HG02588 (cell line): ENCODE measurements around the gene HS3ST3B1.

Experiments
- ATAC-seq: cut with Tn5 transposase; IDR thresholded peaks from one replicate; pipeline ENCODE4 v1.9.1; 2021; ENCODE audit warnings: mild to moderate bottlenecking, moderate library complexity; ENCODE audit not compliant: unreplicated experiment

The HS3ST3B1 gene

GRCh38 chr17:14351493-14351892, 50.6 kb downstream of the HS3ST3B1 start:
- ATAC-seq, result peak; percentile 93

- no peak for ATAC-seq
Measured at GRCh38 chr17:14352136-14352535, 51.3 kb downstream of the HS3ST3B1 start.

- ATAC-seq, result no peak
Measured at GRCh38 chr17:14353861-14354474, 53.1 kb downstream of the HS3ST3B1 start.

- no peak for ATAC-seq
Measured at GRCh38 chr17:14354807-14355206, 53.9 kb downstream of the HS3ST3B1 start.

GRCh38 chr17:14355556-14355955, 54.7 kb downstream of the HS3ST3B1 start:
- no peak for ATAC-seq

GRCh38 chr17:14359163-14360020, 58.5 kb downstream of the HS3ST3B1 start:
- ATAC-seq, result peak; percentile 98

GRCh38 chr17:14360856-14361255, 60.0 kb downstream of the HS3ST3B1 start:
- no peak for ATAC-seq

- ATAC-seq, result no peak
Measured at GRCh38 chr17:14361470-14361869, 60.6 kb downstream of the HS3ST3B1 start.

- ATAC-seq, result no peak
Measured at GRCh38 chr17:14361945-14362508, 61.1 kb downstream of the HS3ST3B1 start.

GRCh38 chr17:14366199-14366598, 65.3 kb downstream of the HS3ST3B1 start:
- ATAC-seq, result no peak

- no peak for ATAC-seq
Measured at GRCh38 chr17:14372461-14372860, 71.6 kb downstream of the HS3ST3B1 start.

GRCh38 chr17:14372905-14373613, 72.2 kb downstream of the HS3ST3B1 start:
- no peak for ATAC-seq

- no peak for ATAC-seq
Measured at GRCh38 chr17:14373614-14374259, 72.9 kb downstream of the HS3ST3B1 start.

- no peak for ATAC-seq
Measured at GRCh38 chr17:14374268-14374667, 73.4 kb downstream of the HS3ST3B1 start.

- ATAC-seq, result no peak
Measured at GRCh38 chr17:14376666-14377065, 75.8 kb downstream of the HS3ST3B1 start.

- no peak for ATAC-seq
Measured at GRCh38 chr17:14381606-14382005, 80.7 kb downstream of the HS3ST3B1 start.

GRCh38 chr17:14387036-14387435, 86.2 kb downstream of the HS3ST3B1 start:
- no peak for ATAC-seq

GRCh38 chr17:14389681-14390080, 88.8 kb downstream of the HS3ST3B1 start:
- ATAC-seq, result no peak

- no peak for ATAC-seq
Measured at GRCh38 chr17:14393723-14394122, 92.8 kb downstream of the HS3ST3B1 start.

GRCh38 chr17:14395255-14395654, 94.4 kb downstream of the HS3ST3B1 start:
- ATAC-seq, result no peak

- no peak for ATAC-seq
Measured at GRCh38 chr17:14396547-14396946, 95.7 kb downstream of the HS3ST3B1 start.
